Effector CD8-positive, alpha-beta T cell (primary cell): ENCODE data around the gene SLC41A3.

ENCODE experiments used
- DNase-seq: peaks from one replicate; lab custom pipeline; 2025; lab: John Stamatoyannopoulos, UW

The SLC41A3 gene

GRCh38 chr3:126119976-126120375 is 36.1 kb upstream of the SLC41A3 start:
- DNase-seq, result no peak

DNA sequence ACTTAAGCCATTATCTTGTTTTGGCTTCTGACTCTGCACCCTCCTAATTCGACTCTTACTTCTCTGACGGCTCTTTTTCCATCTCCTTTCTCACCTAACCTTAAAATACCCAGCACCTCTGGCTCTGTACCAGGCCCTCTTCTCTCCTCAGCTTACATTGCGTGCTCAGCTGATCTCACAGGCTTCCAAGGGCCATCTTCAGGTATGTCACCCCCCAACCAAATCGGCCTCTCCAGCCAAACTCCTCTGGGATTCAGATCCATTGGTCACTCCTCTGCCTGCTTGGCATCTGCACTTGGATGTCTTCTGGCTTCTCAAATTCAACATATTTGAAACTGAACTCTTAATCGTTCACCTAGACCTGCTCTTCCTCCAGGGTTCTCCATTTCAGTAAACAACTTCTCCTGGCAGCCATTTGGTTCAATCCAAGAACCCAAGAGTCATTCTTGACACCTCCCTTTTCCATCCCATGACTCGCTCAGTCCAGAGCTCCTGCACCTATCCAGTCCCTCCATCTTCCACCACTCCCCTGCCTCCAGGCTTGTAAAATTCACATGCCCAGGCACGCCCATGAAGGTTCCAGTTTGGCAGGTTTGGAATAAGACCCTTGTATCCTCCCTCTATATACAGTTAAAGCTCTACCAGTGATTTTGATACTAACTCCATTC is 35.2 kb upstream of the SLC41A3 start:
- DNase-seq, result no peak

- no peak for DNase-seq
These were observed 34.7 kb upstream of the SLC41A3 start for GRCh38 chr3:126118591-126118990.

DNA sequence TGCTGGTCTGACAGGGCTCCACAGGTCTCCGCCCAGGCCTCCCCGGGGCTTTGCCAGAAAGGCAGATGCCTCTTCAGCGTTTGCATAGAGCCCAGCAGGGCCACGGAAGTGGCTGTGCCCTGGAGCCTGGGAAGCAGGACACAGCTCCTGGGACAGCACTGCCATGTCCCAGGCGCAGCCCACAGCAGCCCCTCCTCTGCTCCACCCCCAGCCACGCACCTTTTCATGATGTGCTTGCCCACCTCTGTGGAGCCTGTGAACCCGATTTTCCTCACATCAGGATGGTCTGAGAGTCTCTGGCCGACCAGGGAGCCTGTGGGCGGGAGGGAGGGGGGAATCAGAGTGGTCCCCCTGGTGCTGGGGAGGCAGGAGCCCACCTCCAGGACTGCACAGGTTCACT is 33.9 kb upstream of the SLC41A3 start:
- no peak for DNase-seq

- no peak for DNase-seq
These were observed 33.3 kb upstream of the SLC41A3 start for GRCh38 chr3:126117212-126117611.

DNA sequence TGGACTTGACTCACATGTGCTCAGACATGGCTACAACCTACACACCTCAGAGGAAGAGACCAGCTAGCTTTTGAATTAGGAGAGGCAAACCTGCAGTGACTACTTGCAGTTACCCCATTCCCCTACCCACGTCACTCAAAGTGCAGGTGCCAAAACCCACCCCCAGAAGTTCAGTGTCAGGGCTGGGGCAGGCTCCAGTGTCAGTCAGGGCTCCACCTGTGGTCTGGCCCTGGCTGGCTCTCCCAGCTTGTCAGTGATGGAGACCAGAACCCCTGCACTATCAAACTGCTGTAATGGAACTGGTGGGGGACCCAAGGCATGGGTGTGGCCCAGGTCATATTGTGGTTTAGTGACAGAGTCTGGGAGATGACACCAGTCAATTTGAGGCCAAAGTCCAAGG is 32.6 kb upstream of the SLC41A3 start:
- no peak for DNase-seq

- no peak for DNase-seq
These were observed 30.8 kb upstream of the SLC41A3 start for GRCh38 chr3:126114443-126115386.

DNA sequence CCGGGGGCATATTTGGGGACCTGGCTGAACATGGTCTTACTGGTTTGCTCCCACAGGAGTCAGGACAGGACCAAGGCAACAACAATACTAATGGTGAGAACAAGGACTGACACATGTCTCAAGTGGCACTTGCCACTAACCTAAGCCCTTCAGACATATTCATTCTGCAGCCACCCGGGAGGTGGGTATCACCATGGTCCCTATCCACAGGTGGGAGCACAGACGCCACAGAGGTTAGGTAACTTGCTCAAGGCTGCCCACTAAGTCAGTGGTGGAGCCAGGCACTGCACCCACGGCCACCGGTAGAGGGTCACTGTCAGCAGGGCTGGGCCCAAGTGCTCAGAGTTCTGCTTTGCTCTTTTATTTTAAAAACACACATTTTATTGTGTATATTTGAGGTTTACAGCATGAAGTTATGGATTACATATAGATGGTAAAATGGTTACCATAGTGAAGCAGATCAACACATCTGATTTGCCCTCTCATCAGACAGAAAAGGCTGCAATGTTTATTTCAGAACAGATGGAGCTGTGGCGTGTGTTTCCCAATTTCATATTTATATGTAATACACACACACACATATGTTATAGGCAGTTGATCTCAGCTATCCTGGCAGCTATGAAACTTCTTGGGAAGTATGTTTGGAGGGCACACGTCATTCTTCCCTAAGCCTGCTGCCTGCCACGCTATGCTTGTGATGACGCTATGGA is 30.0 kb upstream of the SLC41A3 start:
- no peak for DNase-seq

DNA sequence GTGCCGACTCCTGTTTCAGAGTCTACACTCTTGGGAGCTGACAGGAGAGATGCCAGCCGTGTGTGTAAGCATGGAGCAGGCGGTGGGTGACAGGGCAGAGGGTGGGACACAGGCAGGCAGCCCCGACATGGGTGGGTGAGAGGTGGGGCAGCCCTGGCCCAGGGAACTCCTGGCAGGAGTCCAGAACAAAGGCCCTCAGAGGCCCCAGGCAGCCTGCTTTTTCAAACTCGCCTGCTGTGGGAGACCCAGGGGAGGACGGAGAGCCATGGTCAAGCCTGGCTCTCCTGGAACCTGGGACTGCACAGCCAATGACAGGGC is 29.3 kb upstream of the SLC41A3 start:
- no peak for DNase-seq

- no peak for DNase-seq
These were observed 28.8 kb upstream of the SLC41A3 start for GRCh38 chr3:126112531-126113237.

DNA sequence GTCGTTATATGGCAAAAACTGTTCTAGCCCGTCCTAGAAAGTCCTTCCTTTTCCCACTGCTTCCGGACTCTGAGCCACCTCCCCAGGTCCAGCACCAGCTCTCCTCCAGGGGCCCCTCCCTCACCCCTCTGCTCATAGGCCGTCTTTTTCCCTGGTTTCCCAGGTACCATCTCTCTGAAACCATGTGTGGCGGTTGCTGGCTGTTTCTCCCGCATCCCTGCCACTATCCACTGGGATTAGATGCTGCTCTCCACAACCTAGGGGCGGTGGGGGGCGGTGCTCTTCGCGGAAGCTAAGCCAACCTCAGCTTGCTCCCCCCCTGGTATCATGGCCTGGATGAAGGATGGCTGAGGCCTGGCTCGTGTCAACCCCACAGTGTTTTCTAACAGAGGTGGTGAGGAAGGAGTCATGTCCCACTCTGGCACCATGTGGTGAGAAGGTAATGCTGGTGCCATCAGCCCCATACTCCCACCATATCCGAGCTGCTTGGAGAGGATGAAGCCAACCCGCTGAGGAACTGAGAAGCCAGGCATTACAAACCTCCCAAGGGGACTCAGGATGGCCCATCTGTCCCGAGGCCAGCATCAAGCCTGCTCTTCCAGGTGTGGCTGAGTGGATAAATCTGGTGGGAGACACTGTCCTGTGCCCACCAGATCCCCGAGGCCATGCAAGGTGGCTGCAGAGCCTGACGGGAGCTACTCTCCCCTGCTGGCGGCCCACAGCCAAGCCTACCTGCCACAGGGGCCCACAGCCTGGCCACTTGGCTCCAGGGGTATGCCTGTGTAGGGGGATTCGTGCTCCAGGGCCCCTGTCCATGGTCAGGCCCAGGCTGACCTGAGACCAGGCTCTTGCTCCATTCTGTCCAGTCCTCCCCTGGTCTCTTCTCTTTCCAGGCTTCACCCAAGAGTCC is 27.9 kb upstream of the SLC41A3 start:
- DNase-seq, result no peak

DNA sequence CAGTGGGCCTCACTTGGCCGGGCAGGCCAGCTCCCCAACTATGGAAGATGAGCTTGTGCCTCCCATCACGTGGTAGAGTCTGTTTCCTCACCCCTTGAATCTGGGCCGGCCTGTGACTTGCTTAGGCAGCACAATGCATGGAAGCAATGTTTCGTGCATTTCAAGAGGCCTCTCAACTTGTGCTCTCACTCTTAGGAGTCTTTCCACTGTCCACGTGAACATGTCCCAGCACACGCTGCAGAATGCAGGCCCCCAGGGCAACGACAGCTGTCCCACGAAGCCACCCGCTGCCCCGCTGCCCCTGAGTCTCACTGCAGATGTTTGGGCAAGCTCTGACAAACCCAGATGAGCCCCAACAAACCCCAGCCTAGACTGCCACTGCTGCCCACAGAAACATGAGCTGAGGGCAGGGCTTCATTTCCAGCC is 27.2 kb upstream of the SLC41A3 start:
- DNase-seq, result no peak

DNA sequence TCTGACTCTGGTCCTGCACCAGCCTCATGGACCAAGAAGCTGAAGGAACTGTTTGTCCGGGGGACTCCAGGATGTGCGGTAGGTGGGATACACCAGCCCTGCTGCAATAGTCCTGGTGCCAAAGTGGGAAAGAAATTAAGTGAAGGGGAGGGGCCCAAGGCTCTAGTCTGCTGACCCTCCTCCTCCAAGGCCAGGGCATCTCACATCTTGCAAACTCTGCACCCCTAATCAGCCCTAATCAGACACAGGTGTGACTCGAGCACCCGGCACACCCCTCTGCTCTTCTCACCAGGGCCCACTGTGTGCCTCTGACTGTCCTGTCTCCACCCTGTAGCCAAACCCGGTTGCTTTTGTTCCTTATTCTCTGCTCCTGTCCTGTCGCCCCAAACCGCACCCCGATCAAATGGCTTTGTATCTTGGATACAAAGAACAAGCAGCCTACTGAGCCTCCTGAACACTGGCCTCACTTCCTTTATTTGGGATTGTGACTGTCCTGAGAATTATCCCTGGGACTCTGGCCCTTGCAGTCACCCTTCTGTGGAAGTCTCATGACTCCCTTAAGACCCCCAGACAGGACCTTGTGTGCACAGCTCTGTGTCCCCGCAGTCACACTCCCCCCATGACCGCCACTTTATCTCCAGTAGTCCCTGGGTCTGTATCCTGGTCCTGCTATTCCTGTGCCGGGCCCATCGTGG is 26.7 kb upstream of the SLC41A3 start:
- DNase-seq, result no peak

DNA sequence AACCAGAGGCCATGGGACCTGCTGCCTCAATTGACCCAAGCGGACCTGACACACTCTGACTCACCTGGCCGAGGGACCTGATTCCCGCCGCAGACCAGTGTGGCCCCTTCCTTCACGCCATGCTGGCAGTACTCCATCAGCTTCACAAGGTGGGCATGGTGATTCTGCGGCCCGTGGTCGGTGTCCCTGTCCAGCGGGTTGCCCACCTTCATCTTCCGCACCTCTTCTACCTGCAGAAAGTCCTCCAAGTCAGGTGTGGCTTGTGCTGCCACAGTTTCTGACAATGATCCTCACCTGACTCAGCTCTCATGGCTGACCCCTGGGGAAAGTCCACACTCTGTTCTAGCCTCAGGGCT is 25.9 kb upstream of the SLC41A3 start:
- DNase-seq, result no peak

- DNase-seq, result no peak
These were observed 25.4 kb upstream of the SLC41A3 start for GRCh38 chr3:126109146-126109879.

DNA sequence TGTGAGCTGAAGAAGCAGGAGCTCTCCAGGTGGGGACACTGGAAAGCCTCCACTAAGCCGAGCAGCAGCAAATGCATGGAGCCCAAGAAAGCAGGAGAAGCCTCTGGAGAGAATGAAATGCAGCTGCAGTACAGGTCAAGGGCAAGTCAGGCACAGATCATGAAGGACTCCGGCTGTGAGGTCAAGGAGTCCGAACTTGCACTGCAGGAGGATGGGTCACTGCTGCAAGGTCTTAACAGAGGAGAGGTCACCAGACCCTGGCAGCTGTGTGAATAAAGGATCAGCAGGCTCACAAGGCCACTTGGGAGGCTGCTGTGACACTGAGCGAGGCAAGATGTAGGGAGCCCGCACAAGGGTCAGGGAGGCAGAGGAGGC is 24.7 kb upstream of the SLC41A3 start:
- no peak for DNase-seq

DNA sequence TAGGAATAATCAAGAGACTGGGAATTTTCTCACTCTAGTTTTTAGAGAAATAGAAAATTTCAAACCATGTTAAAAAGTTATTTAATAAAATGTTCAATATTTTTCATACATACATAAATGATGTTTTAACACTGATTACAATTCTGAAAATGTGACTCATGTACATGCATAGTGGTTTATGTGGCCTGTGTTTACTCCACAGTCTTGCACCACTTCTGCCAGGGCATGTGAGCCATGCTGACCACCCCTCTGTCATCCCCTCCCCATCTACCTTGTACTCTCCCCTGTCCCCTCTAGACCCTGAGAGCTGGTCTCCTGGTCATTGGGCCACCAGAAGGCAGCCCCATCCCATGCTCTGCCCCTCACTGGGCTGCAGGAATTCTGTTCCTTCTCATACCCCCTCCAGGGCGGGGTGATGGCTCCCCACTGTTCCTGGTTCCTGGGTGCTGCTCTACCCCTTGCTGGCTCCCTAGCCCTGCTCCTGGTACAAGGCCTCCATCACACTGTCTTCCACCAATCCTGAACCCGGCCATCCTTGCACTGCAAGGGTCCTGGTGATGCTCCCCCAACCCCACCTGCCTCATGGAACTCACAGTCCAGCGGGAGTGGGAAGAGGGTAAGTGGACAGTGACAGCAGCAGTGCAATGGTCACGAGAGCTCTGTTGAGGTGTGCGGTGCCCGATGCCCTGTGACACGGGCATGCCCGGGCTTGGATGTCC is 24.2 kb upstream of the SLC41A3 start:
- no peak for DNase-seq

DNA sequence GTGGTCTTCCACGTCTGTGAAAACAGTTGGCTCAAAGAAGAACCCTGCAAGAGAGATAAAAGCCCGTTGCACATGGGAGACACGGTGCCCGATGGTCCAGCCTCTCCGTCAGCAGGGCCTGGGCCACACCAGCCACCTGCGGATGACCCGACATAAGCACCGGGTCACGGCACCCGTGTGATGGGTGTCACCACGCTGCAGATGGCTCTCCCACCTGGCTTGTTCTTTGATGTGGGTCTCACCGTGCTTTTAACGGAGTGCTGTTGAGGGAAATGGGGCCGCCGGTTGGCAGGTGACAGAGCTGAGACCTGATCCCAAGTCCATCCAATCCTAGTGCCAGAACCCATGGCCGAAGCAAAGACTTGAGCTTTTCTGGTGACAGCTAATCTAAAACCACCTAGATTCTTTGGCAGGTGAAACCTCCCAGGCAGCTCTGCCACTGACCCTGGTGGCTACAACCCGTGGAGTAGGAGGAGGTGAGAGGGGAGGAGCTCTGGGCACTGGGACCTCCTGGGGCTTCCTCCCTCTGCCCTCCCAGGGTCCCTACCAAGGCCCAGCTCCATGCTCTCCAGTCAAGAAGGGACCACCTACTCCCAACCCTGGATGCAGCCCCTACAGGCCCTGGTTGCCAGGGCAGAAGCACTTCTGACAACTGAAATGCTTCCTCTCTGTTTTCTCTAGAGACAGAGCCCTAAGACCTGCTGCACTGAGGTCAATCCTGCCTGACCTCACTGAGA is 23.4 kb upstream of the SLC41A3 start:
- no peak for DNase-seq
